GM18519 (cell line): ENCODE results near the gene SLC23A2.
"Not testable (repeated sequence)": the region's sequence is repeated elsewhere in the genome, so short reads cannot be mapped to it uniquely, and the experiment has no call there.

Source experiments
- ATAC-seq: cut with Tn5 transposase; IDR thresholded peaks from one replicate; pipeline ENCODE4 v1.9.1; 2021; ENCODE audit warnings: mild to moderate bottlenecking, moderate library complexity; ENCODE audit not compliant: unreplicated experiment, low FRiP score

SLC23A2 gene

GRCh38 chr20:4942331-4942730 lies 59.0 kb downstream of the SLC23A2 start:
- no peak for ATAC-seq

GRCh38 chr20:4937407-4938319 lies 63.6 kb downstream of the SLC23A2 start:
- no peak for ATAC-seq

- no peak for ATAC-seq
Measured at GRCh38 chr20:4936851-4937406, 64.4 kb downstream of the SLC23A2 start.

- no peak for ATAC-seq
Measured at GRCh38 chr20:4936392-4936850, 64.9 kb downstream of the SLC23A2 start.

GRCh38 chr20:4932061-4932460 lies 69.2 kb downstream of the SLC23A2 start:
- ATAC-seq = no peak

- no peak for ATAC-seq
Measured at GRCh38 chr20:4929686-4930397, 71.5 kb downstream of the SLC23A2 start.

- no peak for ATAC-seq
Measured at GRCh38 chr20:4926531-4927156, 74.7 kb downstream of the SLC23A2 start.

GRCh38 chr20:4925842-4926530 lies 75.3 kb downstream of the SLC23A2 start:
- ATAC-seq = no peak

GRCh38 chr20:4924446-4924845 lies 76.9 kb downstream of the SLC23A2 start:
- no peak for ATAC-seq

- ATAC-seq = no peak
Measured at GRCh38 chr20:4924032-4924431, 77.3 kb downstream of the SLC23A2 start.

GRCh38 chr20:4922186-4922585 lies 79.1 kb downstream of the SLC23A2 start:
- ATAC-seq = no peak

GRCh38 chr20:4921271-4921670 lies 80.0 kb downstream of the SLC23A2 start:
- not testable (repeated sequence) for ATAC-seq

- no peak for ATAC-seq
Measured at GRCh38 chr20:4920655-4921054, 80.7 kb downstream of the SLC23A2 start.

- ATAC-seq = no peak
Measured at GRCh38 chr20:4920131-4920530, 81.2 kb downstream of the SLC23A2 start.

GRCh38 chr20:4919047-4919704 lies 82.1 kb downstream of the SLC23A2 start:
- ATAC-seq = no peak

GRCh38 chr20:4918473-4918872 lies 82.8 kb downstream of the SLC23A2 start:
- no peak for ATAC-seq

- no peak for ATAC-seq
Measured at GRCh38 chr20:4916971-4917881, 84.1 kb downstream of the SLC23A2 start.

GRCh38 chr20:4913147-4913546 lies 88.2 kb downstream of the SLC23A2 start:
- no peak for ATAC-seq
